Lower leg skin (tissue), 3 donors: ENCODE measurements around the gene AGRN.

Source experiments
- CTCF ChIP-seq, 3 donors: fragments of 450-650 bp; IDR thresholded peaks; one replicate each; pipeline ENCODE4 v1.5.1; 2016; ENCODE audit warnings: antibody characterized with exemption in 3 of 3, mild to moderate bottlenecking in 3 of 3, moderate library complexity in 2 of 3
- POLR2A ChIP-seq, 2 donors: fragments of 450-650 bp; IDR thresholded peaks; one replicate each; pipeline ENCODE4 v1.6.1; 2016 to 2017; ENCODE audit warnings: antibody characterized with exemption in 2 of 2, mild to moderate bottlenecking in 1 of 2, moderate library complexity in 1 of 2

DNA sequence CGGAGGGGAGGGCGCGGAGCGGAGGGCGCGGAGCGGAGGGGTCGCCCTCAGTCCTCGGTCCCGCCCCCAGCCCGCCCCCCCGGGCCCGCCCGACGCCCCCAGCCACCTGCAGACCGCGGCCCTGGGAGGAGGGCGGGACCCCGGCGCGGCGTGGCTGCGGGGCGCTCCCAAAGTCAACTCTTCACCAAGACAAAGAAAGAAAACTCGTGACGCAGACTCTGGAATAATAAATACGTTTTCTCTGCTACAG lies 21.2 kb upstream of the AGRN start:
- TF ChIP-seq CTCF (IDR thresholded peaks at IDR 0.05) (no peak), POLR2A (IDR thresholded peaks at IDR 0.05) (no peak)
